NK-92 treated with Interleukin-12 subunit alpha and Interleukin-12 subunit beta, amount 100 ng/mL, for 24 hours (cell line): Measurements from ENCODE around the gene RBM33.

ENCODE experiments used
- DNase-seq: peaks from one replicate; lab custom pipeline; 2025; lab: John Stamatoyannopoulos, UW

Gene RBM33

DNA sequence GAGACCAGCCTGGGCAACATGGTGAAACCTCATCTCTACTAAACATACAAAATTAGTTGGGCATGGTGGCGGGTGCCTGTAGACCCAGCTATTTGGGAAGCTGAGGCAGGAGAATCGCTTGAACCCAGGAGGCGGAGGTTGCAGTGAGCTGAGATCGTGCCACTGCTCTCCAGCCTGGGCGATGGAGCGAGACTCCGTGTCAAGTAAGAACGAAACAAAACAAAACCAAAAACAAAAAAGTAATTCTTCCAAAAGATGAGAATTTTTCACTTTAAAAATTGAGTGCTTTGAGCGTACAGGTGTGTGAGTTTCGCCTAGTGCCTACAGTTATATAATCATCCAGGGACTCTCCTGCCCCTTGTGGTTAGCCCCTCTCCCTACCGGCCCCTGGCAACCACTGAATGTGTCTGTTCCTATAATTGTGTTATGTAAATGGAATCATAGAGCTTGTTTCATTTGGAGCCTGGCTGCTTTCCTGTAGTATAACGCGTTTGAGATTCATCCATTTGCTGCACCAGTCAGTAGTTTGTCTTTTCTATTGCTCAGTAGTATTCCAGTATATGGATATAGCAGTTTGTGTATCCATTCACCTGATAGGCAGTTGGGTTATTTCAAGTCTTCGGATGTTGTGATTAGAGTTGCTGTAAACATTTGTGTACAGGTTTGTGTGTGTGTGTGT, 80.0 kb downstream of the RBM33 start:
- no peak for DNase-seq

DNA sequence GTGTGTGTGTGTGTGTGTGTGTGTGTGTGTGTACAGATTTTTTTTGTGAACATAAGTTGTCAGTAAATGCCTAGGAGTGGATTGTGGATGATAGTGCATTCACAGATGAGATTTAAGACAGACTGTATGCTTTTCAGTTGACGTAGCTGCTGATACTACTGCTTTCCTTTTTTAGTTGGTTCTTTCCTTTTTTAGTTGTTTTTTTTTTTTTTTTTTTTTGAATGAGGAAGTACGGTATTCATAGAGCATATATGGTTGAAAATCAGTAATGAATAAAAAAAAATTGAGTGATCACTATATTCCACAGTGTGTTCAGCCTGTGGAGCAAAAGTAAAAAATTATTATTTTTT, 80.5 kb downstream of the RBM33 start:
- no peak for DNase-seq

DNA sequence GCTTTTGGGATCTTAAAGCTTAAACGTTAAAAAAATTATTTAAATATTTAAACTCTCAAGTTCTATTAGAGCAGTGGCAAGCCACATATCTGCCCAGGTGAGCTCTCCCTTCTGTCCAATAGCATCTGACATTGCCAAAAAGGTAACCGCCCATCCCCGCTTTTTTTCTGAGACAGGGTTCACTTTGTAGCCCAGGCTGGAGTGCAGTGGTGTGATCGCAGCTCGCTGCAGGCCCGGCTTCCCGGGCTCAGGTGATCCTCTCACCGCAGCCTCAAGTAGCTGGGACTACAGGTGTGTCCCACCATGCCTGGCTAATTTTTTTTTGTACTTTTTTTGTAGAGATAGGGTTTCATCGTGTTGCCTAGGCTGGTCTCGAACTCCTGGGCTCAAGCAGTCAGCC, 83.2 kb downstream of the RBM33 start:
- no peak for DNase-seq

DNA sequence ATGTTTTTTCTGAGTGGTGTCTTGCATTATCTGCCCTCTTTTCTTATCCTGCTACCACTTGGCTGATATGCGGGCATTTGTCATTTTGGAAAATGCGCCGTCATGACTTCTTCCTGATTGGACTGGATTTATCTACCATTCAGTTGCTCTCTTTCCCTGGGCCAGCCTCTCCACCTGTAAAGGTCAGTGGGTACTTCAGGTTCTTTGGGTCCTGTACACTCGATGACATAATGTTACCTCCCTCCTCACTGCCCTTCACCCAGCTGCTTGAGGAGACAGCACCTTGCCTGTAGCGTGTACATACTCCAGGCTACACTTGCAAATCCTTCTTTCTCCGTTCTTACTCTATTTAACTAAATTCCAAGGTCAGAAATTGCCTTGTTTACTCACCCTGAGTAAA, 83.7 kb downstream of the RBM33 start:
- no peak for DNase-seq

DNA sequence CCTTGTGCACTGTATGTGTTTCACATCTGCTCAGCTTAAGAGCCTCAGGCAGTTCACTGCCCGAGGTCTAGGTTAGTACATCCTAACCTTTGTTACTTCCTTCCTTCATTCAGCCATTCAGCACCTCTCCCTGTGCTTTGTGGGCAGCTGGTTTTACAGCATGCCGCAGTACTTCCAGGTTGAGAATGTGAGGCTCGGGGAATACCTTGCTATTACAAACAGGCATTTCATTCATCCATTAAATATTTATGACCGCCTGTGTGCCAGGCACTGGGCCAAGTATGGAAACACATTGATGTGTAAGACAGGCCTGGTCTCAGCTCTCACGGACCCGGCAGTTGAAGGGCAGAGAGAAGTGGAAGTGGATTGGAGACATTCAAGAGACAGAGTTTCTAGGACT, 85.4 kb downstream of the RBM33 start:
- no peak for DNase-seq

DNA sequence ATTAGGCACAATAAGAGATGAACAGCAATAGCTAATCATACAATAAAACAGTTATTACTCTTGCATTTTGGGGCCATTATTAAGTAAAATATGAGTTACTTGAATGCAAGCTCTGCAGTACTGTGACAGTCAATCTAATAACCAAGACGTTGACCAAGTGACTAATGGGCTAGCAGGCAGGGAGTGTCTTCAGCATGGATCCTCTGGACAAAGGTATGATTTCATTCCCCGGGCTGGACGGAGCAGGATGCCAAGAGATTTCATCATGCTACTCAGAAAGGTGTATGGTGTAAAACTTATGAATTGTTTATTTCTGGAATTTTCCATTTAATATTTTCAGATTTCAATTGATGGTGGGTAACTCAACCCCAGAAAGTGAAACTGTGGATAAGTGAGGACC, 86.9 kb downstream of the RBM33 start:
- no peak for DNase-seq

DNA sequence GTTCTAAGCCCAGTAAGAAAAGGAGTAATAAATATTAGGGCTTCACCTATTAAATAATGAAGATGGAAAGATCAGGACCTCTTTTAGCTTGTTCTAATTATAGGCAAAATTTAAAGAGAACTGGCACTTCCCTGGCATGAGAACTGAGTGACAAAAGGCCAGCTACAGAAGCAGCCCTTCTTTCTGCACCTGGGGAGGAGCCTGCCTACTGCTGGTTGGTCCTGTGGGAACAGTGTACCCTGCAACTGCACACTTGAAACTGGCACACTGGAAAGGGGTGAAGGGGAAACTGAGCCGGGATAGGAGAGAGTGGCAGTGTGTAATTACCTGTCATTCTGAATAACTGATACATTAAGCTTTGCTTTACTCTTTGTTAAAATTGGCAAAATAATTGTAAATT, 87.4 kb downstream of the RBM33 start:
- no peak for DNase-seq

DNA sequence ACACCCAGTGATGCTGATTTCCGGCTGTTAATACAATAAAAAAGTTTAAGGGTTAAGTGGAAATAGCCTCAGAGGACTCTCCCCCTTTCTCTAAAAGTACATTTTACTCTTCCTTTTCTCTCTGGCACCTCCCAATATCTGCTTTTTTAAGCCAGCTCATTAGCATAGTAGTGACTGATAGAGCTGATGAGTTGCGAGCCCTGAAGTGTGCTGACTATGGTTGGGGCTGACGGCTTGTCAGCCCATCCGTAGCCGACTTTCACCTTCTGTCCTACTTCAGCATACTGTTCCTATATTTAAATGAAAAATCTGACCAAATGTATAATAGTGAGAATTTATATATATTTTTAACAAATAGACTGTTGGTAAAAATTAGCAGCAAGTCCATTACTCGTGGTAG, 87.8 kb downstream of the RBM33 start:
- no peak for DNase-seq

DNA sequence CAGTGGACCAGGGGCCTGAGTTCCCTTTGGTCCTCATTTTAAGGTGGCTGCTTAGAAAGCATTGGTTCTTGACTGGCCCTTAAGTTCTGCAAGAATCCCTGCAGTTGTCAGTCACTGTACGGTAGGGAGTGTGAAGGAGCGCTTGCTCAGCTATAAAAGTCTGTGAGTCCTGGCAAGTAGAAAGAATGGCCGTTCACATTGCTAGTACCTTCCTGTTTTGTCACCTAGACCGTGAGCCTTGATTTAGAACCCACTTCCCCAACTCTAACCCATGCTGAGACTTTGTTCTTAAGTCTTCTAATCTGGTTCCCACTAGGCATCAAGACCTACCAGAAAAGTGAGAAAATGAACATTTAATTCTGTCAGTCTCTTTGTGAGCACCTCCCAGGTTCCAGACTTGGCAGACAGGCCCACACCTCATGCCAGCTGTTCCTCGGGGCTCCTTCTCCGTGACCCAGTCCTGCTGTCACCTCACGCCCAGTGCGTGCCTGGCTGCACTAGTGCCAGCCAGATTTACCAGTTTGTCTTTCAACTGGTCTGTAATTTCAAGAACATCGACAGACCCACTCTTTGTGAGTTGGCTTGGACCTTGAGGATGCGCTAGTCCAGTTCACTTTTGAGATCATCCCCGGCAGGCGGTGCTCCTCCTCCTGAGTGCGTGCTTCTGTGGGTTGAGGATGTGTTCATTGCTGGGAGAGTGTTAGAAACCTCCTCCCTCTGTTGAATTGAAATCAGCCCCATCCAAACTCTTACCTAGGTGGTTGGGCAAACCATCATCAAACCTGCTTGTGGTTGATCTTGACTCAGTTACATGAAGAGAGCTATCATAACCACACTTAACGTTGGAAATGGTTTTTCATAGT, 89.4 kb downstream of the RBM33 start:
- no peak for DNase-seq

DNA sequence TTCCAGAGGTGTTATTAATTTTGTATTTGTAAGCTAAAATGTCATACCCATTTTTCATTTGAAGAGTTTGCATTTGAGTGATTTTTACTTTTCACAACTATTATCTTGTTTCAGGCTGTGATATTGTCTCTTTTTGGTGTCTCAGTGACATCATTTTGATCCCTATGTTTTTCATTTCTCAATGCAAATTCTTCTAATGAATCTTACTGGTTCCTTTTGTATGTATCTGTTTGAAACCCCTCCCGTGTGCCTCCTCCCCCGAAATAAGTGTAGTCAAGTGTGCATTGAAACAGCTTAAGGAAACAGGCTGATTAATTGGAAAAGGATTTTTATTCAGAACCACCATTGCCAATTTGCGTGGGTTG, 90.0 kb downstream of the RBM33 start:
- no peak for DNase-seq

DNA sequence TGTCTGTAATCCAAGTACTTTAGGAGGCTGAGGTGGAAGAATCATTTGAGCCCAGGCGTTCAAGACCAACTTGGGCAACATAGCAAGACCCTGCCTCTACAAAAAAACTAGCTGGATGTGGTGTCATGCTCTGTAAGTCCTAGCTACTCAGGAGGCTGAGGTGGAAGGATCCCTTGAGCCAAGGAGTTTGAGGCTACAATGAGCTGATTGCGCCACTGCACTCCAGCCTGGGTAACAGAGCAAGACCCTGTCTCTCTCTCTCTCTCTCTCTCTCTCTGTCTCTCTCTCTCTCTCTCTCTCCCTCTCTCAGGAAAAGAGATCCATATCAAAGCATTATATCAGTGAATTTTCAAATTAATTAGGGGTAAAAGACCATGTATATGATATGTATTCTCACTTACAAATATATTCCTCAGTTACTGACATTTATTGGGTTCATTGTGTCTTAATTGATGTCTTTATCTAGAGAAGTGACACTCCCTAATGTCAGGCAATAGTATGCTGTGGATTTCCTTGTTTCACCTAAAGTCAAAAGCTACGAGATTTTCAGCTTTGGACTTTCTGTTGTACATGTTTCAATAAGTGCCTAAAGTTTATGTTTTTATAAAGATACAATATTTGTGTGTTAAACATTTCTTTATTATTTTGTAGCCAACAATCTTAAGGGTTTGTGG, 91.1 kb downstream of the RBM33 start:
- DNase-seq, result no peak

DNA sequence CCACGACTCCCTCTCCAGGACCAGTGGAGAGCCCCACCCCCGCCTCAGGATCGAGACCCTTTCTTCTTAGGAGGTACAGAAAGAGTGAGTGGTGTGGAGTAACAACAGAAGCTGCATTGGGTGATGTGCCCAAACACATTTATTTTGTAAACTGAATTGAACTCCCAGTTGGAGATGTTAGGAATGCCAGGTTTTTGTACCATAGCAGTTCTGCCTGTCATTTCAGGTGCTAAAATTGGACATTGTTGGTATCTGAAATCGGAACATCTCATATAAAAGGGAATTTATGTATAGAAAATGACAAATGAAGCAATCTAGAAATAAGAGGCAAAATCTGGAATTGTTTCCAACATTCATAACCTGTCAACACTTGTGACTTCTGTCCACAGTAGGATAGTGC, 93.1 kb downstream of the RBM33 start:
- DNase-seq, result no peak

DNA sequence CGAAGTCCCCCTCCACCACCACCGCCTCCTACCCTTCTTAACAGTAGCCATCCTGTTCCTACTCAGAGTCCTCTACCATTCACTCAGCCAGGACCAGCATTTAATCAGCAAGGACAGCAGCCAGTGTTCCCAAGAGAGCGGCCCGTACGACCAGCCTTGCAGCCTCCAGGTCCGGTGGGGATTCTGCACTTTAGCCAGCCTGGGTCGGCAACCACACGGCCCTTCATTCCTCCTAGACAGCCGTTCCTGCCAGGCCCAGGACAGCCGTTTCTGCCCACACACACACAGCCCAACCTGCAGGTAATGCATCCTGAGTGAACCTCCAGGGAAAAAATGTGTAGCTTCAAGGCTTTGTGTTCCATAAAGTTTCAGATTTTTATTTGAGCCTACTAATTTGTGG, 93.6 kb downstream of the RBM33 start:
- DNase-seq, result no peak

DNA sequence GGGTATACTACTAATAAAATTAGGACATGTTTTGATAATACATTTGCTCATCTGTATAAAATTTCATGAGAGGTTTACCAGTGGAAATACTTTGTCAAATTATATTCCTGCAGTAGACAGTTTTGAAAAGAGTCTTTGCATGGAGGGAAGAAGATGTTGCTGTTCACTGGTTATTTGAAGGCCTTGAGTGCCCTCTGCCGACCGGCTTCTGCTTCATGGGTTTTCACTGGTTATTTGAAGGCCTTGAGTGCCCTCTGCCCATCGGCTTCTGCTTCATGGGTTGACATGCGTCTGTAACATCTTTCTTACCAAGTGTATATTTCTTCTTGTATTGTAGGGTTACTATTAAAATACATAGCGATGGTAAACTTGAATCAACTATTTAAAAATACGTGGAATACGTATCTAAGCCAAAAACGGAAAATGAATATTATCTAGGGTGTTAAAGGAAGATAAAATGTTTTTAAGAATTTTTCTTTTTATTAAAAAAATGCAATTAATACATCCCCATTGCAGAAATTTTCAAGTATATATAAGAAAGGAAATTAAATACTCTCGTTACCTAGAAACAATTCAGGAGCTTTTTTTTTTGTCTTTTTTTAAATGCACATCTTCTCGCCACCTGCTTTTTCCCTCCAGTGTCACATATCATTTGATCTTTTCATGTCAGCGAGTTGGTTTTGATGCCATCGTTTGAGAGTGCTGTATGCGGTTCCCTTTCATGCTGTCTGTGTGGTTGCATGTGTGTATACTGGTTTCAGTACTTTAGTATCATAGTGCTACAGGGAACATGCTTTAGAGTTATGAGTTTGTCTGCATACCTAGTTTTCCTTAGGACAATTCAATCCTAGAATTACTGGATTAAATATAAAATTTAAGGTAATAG, 94.4 kb downstream of the RBM33 start:
- DNase-seq, result no peak

DNA sequence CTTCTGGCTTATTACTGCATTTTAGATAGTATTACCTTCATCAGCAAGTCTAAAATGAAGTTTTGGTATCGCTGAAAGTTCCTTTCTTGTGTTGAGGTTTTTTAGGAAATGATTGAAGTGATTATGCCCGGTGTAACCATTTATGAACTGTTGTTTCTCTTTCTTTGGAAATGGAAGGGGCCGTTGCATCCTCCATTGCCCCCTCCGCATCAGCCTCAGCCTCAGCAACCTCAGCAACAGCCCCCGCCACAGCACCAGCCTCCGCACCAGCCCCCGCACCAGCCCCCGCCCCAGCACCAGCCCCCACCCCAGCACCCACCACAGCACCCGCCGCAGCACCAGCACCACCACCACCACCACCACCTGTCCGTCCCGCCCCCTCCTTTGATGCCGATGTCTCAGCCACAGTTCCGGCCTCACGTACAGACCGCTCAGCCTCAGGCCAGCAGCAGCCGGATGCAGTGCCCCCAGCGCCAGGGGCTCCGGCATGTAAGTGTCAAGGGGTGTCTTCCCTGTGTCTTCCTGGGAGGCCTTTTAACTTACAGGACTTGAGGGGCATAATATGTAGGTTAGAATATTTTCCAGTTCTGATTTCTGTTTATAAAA, 95.2 kb downstream of the RBM33 start:
- no peak for DNase-seq

DNA sequence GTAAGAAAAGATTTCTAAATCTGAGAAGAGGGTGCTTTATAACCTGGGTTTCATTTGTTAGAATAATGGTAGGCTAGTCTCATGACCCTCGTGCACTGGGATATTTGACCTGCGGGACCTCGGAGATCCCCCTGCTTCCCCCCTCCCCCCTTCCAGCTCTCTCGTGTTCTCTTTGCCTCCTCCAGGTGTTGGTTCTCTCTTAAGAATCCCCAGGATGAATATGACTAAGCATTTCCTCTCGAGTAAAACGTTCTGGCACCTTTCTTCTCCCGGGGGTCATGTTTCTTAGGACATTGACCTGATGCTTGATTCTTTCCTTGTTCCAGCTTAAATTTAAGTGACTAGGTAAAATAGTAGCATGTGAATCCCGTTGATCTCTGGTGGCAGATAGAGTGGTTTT, 96.6 kb downstream of the RBM33 start:
- no peak for DNase-seq

DNA sequence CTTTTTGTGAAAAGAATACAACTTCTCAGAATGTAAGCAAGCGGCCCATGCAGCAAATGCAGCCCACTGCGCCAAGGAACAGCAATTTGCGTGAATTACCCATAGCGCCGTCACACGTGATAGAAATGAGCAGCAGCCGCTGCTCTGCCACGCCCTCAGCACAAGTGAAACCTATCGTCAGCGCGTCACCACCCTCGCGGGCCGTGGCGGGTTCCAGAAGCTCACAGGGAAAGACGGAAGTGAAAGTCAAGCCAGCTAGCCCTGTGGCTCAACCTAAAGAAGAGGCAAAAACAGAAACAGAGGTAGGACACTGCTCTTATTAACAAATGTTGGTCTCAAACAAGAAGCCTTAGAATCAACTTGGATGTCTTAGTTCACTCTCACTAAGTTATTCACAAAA, 97.3 kb downstream of the RBM33 start:
- DNase-seq, result no peak

DNA sequence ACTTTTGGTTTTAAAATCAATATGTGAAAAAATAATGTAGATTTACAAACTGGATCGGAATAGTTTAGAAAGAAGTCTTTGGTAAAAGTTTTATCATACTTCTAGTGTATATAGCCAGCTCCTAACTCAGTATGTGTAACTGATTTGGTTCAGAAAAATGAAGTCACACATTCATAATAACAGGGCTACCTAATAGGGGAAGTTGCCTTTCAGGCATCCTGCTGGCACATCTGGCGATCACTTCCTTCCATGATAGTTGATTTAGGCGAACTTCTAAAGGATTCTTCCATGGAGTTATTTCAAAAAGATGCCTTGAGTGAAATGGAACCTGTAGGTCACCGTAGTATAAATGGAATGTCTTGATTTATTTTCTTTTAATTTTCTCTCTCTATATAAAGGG, 98.7 kb downstream of the RBM33 start:
- no peak for DNase-seq

DNA sequence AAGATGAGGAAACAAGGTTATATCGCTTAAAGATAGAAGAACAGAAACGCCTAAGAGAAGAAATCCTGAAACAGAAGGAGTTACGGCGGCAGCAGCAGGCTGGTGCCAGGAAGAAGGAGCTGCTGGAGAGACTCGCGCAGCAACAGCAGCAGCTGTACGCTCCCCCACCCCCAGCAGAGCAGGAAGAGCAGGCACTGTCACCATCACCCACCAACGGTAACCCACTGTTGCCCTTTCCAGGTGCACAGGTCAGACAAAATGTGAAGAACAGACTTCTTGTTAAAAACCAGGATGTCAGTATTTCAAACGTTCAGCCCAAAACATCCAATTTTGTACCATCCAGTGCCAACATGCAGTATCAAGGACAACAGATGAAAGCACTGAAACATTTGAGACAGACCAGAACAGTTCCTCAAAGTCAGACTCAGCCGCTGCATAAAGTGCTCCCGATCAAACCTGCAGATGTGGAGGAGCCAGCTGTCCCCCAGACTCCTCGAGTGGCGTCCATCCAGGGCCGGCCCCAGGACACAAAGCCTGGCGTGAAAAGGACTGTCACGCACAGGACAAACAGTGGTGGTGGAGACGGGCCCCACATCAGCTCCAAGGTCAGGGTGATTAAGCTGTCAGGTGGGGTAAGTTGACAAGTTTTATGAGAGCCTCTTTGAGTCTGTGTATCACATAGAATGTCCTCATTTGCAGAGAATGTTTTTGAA, 100.7 kb downstream of the RBM33 start:
- no peak for DNase-seq

DNA sequence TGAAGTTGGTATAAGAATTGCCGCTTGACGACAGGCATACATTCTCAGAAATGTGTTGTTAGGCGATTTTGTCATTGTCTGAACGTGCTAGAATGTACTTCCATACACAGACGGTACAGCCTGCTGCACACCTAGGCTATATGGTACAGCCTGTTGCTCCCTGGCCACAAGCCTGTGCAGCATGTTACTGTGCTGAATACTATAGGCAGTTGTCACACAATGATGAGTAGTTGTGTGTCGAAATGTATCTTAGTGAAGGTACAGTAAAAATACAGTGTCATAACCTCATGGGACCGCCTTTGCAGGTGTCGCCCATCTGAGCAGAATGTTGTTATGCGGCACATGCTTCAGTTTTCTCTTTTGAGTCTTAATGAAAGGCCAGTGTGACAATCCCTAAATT, 101.3 kb downstream of the RBM33 start:
- DNase-seq, result no peak

DNA sequence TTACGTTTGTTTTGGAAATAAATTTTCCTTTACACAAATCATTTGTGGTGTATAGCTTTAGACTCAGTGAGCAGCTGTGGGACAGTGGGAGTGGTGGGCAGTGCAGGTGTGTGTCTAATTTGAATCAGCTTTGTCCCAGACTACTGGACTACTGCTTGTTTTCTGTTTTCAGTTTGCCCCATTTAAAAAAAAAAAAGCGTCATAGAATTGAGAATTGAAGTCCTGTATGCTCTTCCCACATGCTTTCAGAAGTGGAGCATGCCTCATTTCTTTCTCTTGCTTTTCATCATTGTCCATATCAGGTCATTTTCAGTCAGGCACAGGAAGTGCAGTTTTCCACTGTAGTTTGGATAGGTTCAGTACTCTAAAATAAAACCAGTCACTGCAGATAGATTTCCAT, 101.7 kb downstream of the RBM33 start:
- no peak for DNase-seq
